GM19372 (cell line): Measurements from ENCODE around the gene LDB3.

Experiments used
- ATAC-seq: cut with Tn5 transposase; IDR thresholded peaks from one replicate; pipeline ENCODE4 v1.9.1; 2021; ENCODE audit warnings: mild to moderate bottlenecking, low read depth, moderate library complexity; ENCODE audit not compliant: unreplicated experiment

LDB3 gene

GRCh38 chr10:86756511-86757112 is 88.3 kb downstream of the LDB3 start, which contains the start of gene BMPR1A:
BMPR1A (plus strand) TSS chr10:86756619; CDS start chr10:86876019, 119,400 bp downstream.
- ATAC-seq, result peak; percentile 23

GRCh38 chr10:86757113-86757972 is 89.0 kb downstream of the LDB3 start:
- no peak for ATAC-seq

- ATAC-seq, result no peak
Observed at GRCh38 chr10:86758189-86759072, 90.1 kb downstream of the LDB3 start.

- no peak for ATAC-seq
Observed at GRCh38 chr10:86759073-86759672, 90.9 kb downstream of the LDB3 start.

- no peak for ATAC-seq
Observed at GRCh38 chr10:86763404-86763803, 95.1 kb downstream of the LDB3 start.

- no peak for ATAC-seq
Observed at GRCh38 chr10:86765548-86765947, 97.2 kb downstream of the LDB3 start.

- ATAC-seq, result no peak
Observed at GRCh38 chr10:86768412-86769062, 100.2 kb downstream of the LDB3 start.

GRCh38 chr10:86769991-86770390 is 101.7 kb downstream of the LDB3 start:
- ATAC-seq, result no peak

GRCh38 chr10:86770412-86770960 is 102.2 kb downstream of the LDB3 start:
- no peak for ATAC-seq

- ATAC-seq, result no peak
Observed at GRCh38 chr10:86773498-86773897, 105.2 kb downstream of the LDB3 start.

GRCh38 chr10:86775056-86775869 is 107.0 kb downstream of the LDB3 start:
- ATAC-seq, result no peak

- ATAC-seq, result no peak
Observed at GRCh38 chr10:86775870-86776180, 107.5 kb downstream of the LDB3 start.

- ATAC-seq, result no peak
Observed at GRCh38 chr10:86779220-86780017, 111.1 kb downstream of the LDB3 start.

GRCh38 chr10:86782701-86783418 is 114.5 kb downstream of the LDB3 start:
- ATAC-seq, result peak; percentile 81

- ATAC-seq, result no peak
Observed at GRCh38 chr10:86785037-86785436, 116.7 kb downstream of the LDB3 start.
